H54 (cell line): Measurements from ENCODE around the gene MXD1.

ENCODE experiments used
- DNase-seq: peaks from one replicate; pipeline ENCODE4 v3.0.0; 2011; ENCODE audit warnings: low spot score, mixed read lengths; ENCODE audit not compliant: insufficient read length
- FAIRE-seq: peaks from 3 replicates; lab custom pipeline; 2011; peaks lifted over from hg19 to GRCh38; lab: Jason Lieb, UNC
- POLR2A ChIP-seq: IDR thresholded peaks from 2 replicates; pipeline ENCODE4 v1.6.1; 2011; ENCODE audit warnings: low read depth, mild to moderate bottlenecking, low read length

The MXD1 gene

GRCh38 chr2:69988086-69988635, 73.3 kb downstream of the MXD1 start:
- FAIRE-seq, result no peak
- TF ChIP-seq POLR2A, result no peak

GRCh38 chr2:69989009-69989408, 74.1 kb downstream of the MXD1 start:
- FAIRE-seq, result no peak
- no peak for DNase-seq
- no peak for TF ChIP-seq POLR2A

More at GRCh38 chr2:69988086-69988635, 73.3 kb downstream of the MXD1 start:
- DNase-seq, result no peak

DNA sequence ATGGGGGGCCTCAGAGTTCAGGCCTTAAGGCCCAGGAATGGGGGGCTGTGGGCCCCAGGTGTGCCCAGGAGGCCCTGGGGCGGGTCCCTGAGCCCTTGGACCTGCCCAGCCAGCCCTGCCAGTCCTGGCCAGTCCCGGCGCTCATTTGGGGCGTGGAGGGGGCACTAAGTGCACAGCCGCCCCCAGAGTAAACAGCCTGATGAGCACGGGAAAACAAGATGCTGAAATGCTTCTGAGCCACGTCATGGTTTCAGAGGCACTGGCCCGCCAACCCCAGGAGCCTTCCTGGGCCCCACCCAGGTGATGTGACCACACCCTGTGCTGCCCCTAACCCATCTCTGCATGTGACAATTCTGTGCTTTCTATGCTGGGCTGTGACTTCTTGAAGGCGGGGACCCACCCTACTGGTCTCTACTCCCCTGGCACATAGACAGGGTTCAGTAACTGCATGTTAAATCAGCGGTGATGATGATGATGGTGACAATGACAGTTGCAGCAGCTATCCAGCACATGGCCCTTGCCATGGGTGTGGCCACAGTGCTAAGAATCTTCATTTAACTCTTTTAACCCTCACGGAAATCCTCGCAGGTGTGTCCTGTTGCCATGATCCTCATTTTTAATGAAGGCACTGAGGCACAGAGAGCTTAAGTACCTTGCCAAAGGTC, 74.7 kb downstream of the MXD1 start:
- FAIRE-seq (no peak), DNase-seq (no peak)
- TF ChIP-seq POLR2A, result no peak
